Transverse colon (tissue), 4 donors: ENCODE results near the gene CDK18. TPM values are rescaled to one million over a fixed set of nuclear protein-coding genes. Genes with fewer than 3 reads are reported as not detected.

Experiments used
- DNase-seq: peaks from one replicate; pipeline ENCODE4 v3.0.0-alpha.2; 2019
- H3K27ac ChIP-seq, 4 donors: fragments of 200-600 bp; sonication (generic); 2 replicates each; pipeline ENCODE4 v1.5.1; 2016 to 2018; ENCODE audit warnings: inconsistent platforms in 4 of 4
- H3K27me3 ChIP-seq: fragments of 200-600 bp; sonication (generic); 2 replicates; pipeline ENCODE4 v1.5.1; 2017; ENCODE audit warnings: inconsistent platforms
- H3K36me3 ChIP-seq, 4 donors: fragments of 200-600 bp; sonication (generic); 2 replicates each; pipeline ENCODE4 v1.5.1; 2017 to 2019; ENCODE audit warnings: inconsistent platforms in 4 of 4
- H3K4me1 ChIP-seq, 4 donors: fragments of 200-600 bp; sonication (generic); 2 replicates each; pipeline ENCODE4 v1.5.1; 2017 to 2020; ENCODE audit warnings: inconsistent platforms in 4 of 4
- H3K4me3 ChIP-seq, 4 donors: fragments of 200-600 bp; sonication (generic); 1 replicate in 1 of 4; 2 replicates in 3 of 4; pipeline versions ENCODE4 v1.5.1 to v1.6.1; 2017 to 2019; ENCODE audit warnings: inconsistent platforms in 4 of 4
- H3K9me3 ChIP-seq, 2 donors: fragments of 200-600 bp; sonication (generic); 2 replicates each; pipeline ENCODE4 v1.5.1; 2017 to 2019; ENCODE audit warnings: inconsistent platforms in 2 of 2
- EP300 ChIP-seq: sonication (generic); formaldehyde crosslinking; IDR thresholded peaks from one replicate; pipeline ENCODE4 v1.6.1; 2017; ENCODE audit warnings: antibody characterized with exemption, low read depth
- POLR2A ChIP-seq: fragments of 450-650 bp; IDR thresholded peaks from one replicate; pipeline ENCODE4 v1.6.1; 2016; ENCODE audit warnings: antibody characterized with exemption, mild to moderate bottlenecking, moderate library complexity
- POLR2AphosphoS5 ChIP-seq, 3 donors: sonication (generic); formaldehyde crosslinking; IDR thresholded peaks; one replicate each; pipeline ENCODE4 v1.6.1; 2016; ENCODE audit warnings: antibody characterized with exemption in 3 of 3
- WGBS, 2 donors: methylation state at CpG; one replicate each; pipeline ENCODE4 v1.1.5; 2018; ENCODE audit warnings: low coverage in 1 of 2; 5-methylcytosine and 5-hydroxymethylcytosine counted together
- in situ Hi-C, 4 donors: fragments of 200-750 bp; cut with MboI; loops; one replicate each; pipeline versions ENCODE4 v1.15.0 to v1.15.1; 2017; ENCODE audit warnings: low sequenced_read_pairs in 3 of 4, low pct_ligation_motif_present in 1 of 4, low pct_unique_long_range_greater_than_20kb in 1 of 4
- intact Hi-C: fragments of 100-400 bp; cut with DNase I; formaldehyde crosslinking; loops from one replicate; pipeline ENCODE4 v1.15.1; 2023; ENCODE audit warnings: low total_unique reads
- total RNA-seq, 4 donors: library from RNA; depleted of rRNA; stranded (reverse); fragments of >200 nt; gene quantifications; one replicate each; pipeline ENCODE4 v1.1.0, GENCODE V29; 2016
- TF ChIP-seq, protein P1 (sequence below), 5 experiments: fragments of 200-600 bp in 3 of 5; fragments of 450-650 bp in 2 of 5; sonication (generic) in 3 of 5; IDR thresholded peaks; 1 replicate in 2 of 5; 2 replicates in 3 of 5; pipeline ENCODE4 v1.5.1; 2016 to 2017; ENCODE audit warnings: antibody characterized with exemption in 5 of 5, inconsistent platforms in 3 of 5, mild to moderate bottlenecking in 2 of 5, moderate library complexity in 1 of 5

CDK18 gene
- total RNA-seq, 4 donors from 2014 or later: 28.8 to 112 (median 33.5) TPM

DNA sequence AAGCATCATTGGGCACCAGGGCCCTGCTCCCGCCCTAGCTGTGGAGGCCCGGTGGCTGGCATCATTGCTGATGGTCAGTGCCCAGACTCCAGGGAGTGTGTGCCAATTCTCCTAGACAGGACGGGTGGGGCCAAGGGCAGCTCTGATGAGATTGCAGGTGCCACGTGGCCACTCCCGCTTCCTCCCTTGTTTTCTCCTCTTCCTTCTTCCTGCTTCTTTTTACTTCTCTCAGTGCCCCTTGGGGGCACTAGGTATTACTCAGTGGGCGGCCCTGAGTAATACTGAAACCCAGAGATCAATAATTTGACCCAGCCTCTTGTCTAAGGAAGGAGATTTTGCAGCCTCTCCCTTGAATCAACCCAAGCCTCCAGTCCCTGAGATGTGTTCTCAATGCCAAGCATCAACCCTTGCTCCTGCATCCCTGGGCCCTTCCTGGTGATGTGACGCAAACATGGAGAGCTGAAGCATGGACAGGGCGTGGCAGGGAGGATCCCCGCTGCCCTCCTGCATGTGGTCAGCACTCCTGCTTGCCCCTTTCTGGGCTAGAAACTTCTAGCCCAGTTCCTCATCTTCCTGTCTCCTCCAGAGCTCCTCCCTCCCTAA, 32.4 kb downstream of the CDK18 start:
- H3K27me3 ChIP-seq: no peaks in the 10 kb centered on the region
- no peaks in the 10 kb centered on the region for H3K36me3 ChIP-seq
- H3K4me3 ChIP-seq: no peak overlapping the region
- no peak overlapping the region for H3K27ac ChIP-seq
- H3K4me1 ChIP-seq: peaks cover 0 to 7% (median 4%) of the 10 kb centered on the region in 4 donors
- intact Hi-C loops: no loop called here
- WGBS, 2 donors: 44% methylated on average over 9 of the region's 9 CpGs; no CpG with 5 or more reads in 1 of the 2 donors
- no peaks in the 10 kb centered on the region for H3K9me3 ChIP-seq
- in situ Hi-C loops: loop anchor here in 1 of 4 donors (5.0 kb wide), 1 partner anchor 120 kb away; no protein-coding TSS in a partner anchor
- peak in 1 of 3 donors; percentile 23 for TF ChIP-seq POLR2AphosphoS5 (IDR thresholded peaks at IDR 0.05)
- TF ChIP-seq POLR2A: no peak
- peak; percentile 76 for DNase-seq

- intact Hi-C loops: no loop called here
These were observed 33.0 kb downstream of the CDK18 start for GRCh38 chr1:205537386-205538018.

GRCh38 chr1:205538235-205538840, 33.9 kb downstream of the CDK18 start:
- Histone ChIP-seq H3K27ac (no peak overlapping the region), H3K36me3 (no peaks in the 10 kb centered on the region), H3K4me1 (peaks cover 0 to 10% (median 7%) of the 10 kb centered on the region in 4 donors), H3K9me3 (no peaks in the 10 kb centered on the region), H3K4me3 (no peak overlapping the region), H3K27me3 (peaks cover 11% of the 10 kb centered on the region)
- intact Hi-C loops: no loop called here
- 69% methylated on average over 5 of the region's 5 CpGs; no CpG with 5 or more reads in 1 of the 2 donors for WGBS, 2 donors
- in situ Hi-C loops: loop anchor here in 1 of 4 donors (5.0 kb wide), 1 partner anchor 119 kb away; no protein-coding TSS in a partner anchor
- TF ChIP-seq EP300 (no peak), POLR2AphosphoS5 (IDR thresholded peaks at IDR 0.05) (no peak), POLR2A (no peak)
- TF ChIP-seq, protein P1, sequence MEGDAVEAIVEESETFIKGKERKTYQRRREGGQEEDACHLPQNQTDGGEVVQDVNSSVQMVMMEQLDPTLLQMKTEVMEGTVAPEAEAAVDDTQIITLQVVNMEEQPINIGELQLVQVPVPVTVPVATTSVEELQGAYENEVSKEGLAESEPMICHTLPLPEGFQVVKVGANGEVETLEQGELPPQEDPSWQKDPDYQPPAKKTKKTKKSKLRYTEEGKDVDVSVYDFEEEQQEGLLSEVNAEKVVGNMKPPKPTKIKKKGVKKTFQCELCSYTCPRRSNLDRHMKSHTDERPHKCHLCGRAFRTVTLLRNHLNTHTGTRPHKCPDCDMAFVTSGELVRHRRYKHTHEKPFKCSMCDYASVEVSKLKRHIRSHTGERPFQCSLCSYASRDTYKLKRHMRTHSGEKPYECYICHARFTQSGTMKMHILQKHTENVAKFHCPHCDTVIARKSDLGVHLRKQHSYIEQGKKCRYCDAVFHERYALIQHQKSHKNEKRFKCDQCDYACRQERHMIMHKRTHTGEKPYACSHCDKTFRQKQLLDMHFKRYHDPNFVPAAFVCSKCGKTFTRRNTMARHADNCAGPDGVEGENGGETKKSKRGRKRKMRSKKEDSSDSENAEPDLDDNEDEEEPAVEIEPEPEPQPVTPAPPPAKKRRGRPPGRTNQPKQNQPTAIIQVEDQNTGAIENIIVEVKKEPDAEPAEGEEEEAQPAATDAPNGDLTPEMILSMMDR (IDR thresholded peaks at IDR 0.05): no peak
- peak; percentile 2 for DNase-seq

More at GRCh38 chr1:205537386-205538018, 33.0 kb downstream of the CDK18 start:
- H3K27ac ChIP-seq: no peak overlapping the region
- in situ Hi-C loops: loop anchor here in 1 of 4 donors (5.0 kb wide), 1 partner anchor 120 kb away; no protein-coding TSS in a partner anchor
- H3K27me3 ChIP-seq: peaks cover 2% of the 10 kb centered on the region
- TF ChIP-seq POLR2A: no peak
- TF ChIP-seq, protein P1 (IDR thresholded peaks at IDR 0.05): no peak
- TF ChIP-seq EP300: no peak
- TF ChIP-seq POLR2AphosphoS5 (IDR thresholded peaks at IDR 0.05): no peak
- DNase-seq: peak; percentile 5
- H3K9me3 ChIP-seq: no peaks in the 10 kb centered on the region
- no peaks in the 10 kb centered on the region for H3K36me3 ChIP-seq
- H3K4me3 ChIP-seq: no peak overlapping the region
- 60 to 79% methylated on average over 1 to 10 of the region's 10 CpGs for WGBS, 2 donors
- peaks cover 0 to 7% (median 4%) of the 10 kb centered on the region in 4 donors for H3K4me1 ChIP-seq

GRCh38 chr1:205541161-205541886, 36.9 kb downstream of the CDK18 start:
- peak; percentile 2 for DNase-seq
- TF ChIP-seq, protein P1 (IDR thresholded peaks at IDR 0.05): no peak
- TF ChIP-seq POLR2A (no peak), EP300 (no peak), POLR2AphosphoS5 (IDR thresholded peaks at IDR 0.05) (no peak)
- Histone ChIP-seq H3K27me3 (peaks cover 20% of the 10 kb centered on the region), H3K4me1 (peaks cover 10 to 18% (median 13%) of the 10 kb centered on the region in 4 donors), H3K36me3 (no peaks in the 10 kb centered on the region), H3K4me3 (no peak overlapping the region), H3K9me3 (no peaks in the 10 kb centered on the region), H3K27ac (no peak overlapping the region)
- WGBS, 2 donors: 72% methylated on average over 6 of the region's 6 CpGs; no CpG with 5 or more reads in 1 of the 2 donors
- intact Hi-C loops (no loop called here), in situ Hi-C loops (no loop called here)
